ENCODE results near the gene PPM1J.

GRCh38 chr1:112721966-112722524 is 6.9 kb upstream of the PPM1J start:
- TF ChIP-seq CTCF (conservative IDR thresholded peaks at IDR 0.05 in 1 of 2, IDR thresholded peaks at IDR 0.05 in 1 of 2; ENCODE audit: low read depth in 1 of 2, low read length in 2 of 2) (no peak), EZH2 (IDR thresholded peaks at IDR 0.05; ENCODE audit: low read length, missing control alignments) (no peak)

Measured in fibroblast of lung (primary cell).